Midbrain (tissue), 1 donor: ENCODE data around the gene MFF.
A peak's percentile ranks its signal among the peaks of the same experiment; 100 is the strongest.

ENCODE experiments used
- DNase-seq: peaks from one replicate; lab custom pipeline; 2025; lab: John Stamatoyannopoulos, UW

The MFF gene, protein sequence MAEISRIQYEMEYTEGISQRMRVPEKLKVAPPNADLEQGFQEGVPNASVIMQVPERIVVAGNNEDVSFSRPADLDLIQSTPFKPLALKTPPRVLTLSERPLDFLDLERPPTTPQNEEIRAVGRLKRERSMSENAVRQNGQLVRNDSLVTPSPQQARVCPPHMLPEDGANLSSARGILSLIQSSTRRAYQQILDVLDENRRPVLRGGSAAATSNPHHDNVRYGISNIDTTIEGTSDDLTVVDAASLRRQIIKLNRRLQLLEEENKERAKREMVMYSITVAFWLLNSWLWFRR

DNA sequence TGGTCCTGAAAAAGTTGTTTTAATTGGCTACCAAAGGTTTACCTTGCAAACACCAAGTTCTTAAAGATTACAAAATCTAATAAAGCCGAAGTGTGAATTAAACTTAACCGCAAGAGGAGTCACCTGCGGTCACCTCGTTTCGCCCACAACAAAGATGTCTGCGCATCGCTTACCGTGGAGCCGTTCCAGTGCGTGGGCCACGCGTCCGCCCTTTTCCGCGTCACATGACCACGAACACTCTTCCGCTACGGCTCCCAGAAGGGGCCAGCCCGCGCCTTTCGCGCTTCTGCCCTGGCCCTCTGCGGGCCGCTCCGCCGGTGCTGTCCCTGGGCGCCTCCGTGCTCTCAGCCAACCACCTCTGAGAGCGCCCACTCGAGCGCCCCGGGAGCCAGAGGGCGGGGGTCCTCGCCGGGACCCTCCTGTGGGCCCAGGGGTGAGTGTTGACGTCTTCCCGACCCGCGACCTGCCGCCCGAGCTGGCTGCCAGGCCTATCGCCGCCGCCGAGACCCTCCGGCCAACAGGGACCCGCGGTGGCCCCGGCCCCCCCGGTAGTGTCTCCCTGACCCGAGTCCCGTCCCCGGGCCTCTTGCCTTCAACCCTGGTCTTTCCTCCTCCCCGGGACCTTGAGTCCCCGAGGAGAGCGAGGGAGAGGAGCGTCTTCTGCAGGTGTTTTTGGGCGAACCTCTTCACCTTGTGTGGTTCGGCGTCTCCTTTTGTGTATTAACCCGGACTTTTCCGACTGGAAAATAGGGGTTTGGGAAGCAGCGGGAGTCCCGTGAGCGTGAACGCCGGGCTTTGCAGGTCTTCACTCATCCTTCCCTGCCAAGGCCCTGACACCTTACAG is at the start of gene MFF:
Gene MFF, plus strand, starts transcription at position 257 of the 844 bp plus-strand sequence. CDS start 5,415 bp downstream, outside the sequence.
- DNase-seq = peak; percentile 94

DNA sequence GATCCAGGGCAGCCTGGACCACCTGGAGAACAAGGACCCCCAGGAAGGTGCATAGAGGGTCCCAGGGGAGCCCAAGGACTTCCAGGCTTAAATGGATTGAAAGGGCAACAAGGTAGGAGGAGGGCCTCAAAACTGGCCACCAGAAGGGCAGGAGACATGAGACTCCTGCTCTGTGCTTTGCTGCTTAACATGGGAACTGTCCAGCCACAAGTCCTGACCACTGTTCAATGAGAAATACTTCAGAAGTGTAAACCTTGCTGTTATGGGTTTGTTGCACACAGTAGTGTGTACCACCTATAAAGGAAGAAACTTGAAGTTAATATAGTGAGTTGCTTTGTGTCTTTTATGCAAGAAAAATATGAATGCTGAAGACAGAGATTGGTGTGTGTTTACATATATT is 44.2 kb upstream of the MFF start:
- DNase-seq = no peak

DNA sequence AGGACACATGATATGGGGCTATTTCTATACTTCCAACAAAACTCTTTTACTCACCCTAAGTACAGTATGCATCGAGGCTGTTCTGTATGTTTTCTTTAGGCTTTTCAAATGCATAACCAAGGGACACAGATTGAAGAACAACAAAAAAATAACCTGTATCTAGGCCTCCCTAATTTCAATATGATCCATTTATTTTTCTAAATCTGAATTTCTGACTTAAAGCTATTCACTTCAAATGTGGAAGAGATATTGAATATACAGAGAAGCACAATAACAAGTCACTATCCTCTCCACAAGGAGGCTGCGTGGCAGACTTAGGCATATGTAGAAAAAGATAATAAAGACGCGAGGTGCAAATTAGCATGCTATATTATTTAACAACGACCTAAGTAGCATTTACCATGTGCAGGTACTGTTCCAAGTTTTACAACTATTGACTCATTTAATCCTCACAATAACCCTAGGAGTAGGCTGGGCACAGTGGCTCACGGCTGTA is 39.3 kb upstream of the MFF start:
- DNase-seq = no peak

DNA sequence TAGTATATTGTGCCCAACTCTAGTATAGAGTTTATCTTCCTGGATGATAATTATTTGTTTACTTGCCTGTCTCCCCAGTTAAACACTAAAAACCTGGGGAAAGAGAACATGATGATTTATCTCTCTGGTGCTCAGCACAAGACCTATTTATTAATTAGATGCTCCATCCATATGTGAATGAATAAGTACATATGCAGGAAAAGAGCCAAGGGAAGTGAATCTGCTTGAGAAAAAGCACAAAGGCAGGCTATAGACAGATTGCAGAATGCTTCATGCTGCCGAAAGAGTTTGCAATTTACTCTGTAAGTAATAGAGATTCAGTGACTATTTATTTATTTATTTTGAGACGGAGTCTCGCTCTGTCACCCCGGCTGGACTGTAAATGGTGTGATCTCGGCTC is 37.3 kb upstream of the MFF start:
- DNase-seq = no peak

DNA sequence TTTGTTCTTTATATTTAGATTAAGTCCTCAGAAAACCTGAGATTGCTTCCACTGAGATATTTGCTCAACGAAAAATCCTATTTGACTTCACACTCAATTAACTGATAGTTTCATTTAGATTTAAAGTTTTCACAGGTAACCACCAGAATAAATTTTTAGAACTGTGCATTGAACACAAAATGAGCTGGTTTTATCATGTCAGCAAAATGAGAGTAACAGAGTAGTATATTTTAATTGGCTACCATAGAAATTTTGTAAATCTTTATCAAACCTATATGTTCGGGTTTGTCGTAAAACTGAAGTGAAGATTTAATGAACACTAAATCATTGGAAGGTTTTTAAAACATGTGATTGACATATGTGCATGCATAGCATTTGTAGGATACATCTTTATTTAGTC is 32.7 kb upstream of the MFF start:
- no peak for DNase-seq

DNA sequence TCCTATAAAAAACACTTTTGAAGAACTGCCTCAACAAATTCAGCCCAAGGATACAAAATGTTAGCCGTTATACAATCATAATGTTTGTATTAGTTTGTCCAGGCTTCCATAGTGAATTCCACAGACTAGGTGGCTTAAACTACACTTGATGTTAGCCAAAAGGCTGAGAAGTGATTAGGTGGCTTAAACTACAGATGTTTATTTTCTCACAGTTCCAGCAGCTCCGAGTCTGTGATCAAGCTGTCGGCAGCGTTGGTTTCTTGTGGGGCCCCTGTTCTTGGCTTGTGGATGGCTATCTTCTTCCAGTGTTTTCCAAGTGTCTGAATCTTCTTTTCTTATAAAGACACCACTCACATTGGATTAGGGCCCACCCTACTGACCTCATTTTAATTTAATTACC is 31.5 kb upstream of the MFF start:
- DNase-seq = no peak

DNA sequence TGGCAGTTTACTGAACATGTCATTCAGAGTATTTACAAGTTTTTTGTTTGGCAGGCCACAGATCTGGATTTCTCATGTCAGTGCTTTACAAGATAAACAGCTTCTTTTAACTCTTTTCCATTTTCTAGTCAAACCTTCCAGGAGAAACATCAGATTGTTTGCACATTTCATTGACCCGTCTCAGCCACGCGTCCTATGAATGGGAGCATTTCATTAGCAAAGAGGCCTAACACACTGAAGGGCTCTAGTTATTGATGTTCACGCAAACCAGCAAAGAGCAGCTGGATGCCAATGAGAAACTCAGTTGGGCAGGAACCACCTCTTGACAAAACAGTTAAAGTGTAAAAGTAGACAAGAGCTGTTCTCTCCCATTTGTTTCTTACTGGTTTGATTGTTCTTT is 29.2 kb upstream of the MFF start:
- DNase-seq = no peak

DNA sequence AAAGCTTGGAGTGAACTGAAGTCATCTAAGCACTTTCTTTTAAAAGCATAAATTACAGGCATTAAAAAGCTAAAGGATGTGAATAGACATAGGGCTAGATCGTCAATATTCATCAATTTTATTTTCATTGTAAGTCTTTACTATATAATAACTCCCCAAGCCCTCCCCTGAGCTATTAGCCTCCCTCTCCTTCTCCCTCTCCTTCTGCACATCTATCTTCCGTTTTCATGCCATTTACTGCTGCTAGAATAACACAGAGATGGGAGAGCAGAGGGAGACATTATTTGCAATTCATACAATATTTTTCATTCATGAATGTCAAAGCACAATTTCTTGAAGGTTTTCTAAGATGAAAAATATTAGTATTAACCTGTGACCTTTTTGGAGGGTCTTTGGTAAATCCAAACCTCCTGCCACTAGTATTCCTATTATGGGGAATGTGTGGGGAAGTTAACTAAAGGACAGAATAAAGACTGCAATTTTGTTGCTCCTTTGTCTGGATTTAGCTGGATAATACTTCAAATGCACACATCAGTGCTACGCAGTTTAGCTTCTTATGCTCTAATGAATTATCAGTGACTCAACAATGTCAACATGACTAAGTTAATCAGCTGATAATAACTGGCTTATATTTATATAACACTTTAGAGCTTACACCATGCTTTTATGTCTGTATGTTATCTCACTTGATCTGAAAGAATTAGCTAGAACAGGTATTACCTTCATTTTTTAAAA is 28.2 kb upstream of the MFF start:
- no peak for DNase-seq

DNA sequence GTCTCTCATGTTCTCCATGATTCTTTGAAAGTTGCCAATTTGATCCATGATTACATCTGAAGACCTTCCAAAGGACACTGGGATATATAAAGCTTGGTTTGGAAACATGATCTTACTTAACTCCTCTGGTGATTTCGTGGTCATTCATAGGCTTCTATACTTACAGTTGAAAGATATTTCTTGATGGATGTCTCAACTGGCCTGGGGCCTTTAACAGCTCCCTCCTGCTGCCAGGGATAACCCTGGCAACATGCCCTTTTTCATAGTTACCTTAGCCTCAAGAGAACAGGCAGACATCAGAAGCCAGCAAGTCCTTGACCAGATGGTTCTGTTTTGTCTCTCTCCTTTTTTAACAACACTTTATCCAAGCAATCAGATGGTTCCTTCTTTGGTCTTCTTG is 23.5 kb upstream of the MFF start:
- no peak for DNase-seq

DNA sequence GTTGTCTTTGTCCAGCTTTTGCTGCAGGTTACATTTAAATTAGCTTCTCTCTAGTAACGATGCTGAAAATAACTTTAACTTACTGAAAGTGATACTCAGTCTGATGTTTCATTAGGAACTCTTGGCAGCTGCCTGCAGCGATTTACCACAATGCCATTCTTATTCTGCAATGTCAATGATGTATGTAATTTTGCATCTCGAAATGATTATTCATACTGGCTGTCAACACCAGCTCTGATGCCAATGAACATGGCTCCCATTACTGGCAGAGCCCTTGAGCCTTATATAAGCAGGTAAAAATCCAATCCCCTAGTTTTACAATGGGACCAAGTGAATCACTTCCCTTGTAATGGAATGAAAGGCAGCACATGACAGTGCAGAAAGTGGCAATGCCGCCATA is 16.3 kb upstream of the MFF start:
- DNase-seq = no peak

DNA sequence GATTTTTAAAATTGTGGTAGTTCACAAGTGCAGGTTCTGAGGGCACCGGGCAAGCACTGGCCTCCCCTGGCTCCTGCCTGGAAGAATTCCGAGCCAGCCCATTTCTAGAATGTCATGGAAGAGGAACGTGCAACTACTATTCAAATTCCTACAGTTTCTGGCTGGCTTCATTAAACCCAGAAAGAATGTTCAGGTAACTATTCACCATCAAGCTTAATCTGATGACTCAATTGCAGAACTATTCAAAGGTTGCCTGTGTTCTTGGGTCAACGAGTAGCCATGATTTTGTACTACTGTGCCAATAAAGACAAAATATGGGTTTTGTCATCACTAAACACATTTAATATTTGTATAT is 14.3 kb upstream of the MFF start:
- no peak for DNase-seq

DNA sequence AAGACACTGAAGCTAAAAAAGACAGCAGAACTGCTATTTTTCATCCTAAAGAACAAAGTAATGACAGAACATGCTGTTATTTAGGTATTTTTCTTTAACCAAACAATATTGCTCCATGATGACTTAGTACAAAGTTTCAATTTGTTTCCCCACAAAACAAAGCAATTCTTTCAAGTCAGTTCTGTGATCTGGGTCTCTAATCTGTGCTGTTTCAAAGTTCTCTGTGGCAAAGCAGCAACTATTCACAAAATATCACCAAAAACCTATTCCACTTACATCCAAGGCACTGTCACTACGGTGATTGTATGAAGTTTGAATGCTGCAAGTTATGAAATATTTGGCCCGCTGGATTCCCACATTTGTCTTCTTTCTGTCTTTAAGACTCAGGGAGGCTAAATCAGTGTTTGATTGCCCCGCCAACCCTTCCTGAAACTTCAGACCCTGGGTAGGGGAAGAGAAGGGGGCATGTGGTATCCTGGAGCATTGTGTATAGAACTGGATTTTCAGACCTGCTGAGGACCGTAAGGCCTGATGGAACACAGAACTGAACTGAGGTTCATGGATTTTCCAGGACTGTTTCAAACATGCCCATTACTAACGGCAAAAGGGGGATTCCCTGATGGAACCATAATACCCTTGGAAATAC is 13.1 kb upstream of the MFF start:
- no peak for DNase-seq

DNA sequence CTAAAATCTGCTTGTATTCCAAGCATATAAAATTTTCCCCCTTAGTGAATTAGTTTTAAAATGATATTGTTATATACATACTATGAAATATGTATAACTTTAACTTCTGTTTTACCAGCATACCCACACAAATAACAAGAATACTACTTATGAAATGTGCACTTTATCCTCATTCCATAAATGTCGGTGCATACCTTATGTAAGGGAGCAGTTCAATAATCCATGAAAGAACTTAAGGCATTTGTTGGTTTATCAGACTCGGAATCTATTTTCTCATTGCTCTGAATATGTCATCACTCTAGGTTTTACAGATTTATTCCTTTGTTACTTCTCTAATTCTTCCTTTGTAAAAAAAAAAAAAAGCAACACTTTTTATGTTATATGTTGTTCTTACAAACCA is 12.5 kb upstream of the MFF start:
- DNase-seq = no peak

DNA sequence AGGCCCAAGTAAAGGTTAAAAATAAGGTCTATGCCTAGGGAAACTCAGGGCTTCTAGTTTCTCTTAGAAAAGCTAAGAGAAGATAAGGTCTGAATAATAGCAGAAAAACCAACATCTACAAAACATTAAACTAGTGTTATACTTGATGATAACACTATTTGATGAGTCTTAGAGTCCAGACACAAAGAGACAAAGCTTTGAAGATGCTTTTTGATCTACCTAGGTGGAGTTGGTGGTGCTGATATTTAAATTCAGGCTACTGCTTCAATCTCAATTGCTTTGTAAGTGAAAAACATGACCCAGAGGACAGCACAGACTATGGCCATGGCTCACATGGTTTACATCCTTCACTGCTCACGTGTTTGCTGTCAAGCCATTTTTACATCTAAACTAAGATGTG is 11.7 kb upstream of the MFF start:
- DNase-seq = no peak

DNA sequence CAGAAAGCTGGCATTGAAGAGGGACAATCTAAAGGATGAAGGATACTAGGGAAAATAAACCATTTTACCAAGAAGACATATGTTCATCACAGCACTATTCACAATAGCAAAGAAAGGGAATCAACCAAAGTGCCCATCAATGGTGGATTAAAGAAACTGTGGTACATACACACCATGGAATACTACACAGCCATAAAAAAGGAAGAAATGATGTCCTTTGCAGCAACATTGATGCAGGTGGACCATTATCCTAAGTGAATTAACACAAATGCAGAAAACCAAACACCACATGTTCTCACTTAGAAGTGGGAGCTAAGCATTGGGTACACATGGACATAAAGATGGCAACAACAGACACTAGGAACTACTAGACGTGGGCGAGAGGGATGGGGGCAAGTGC is 7.2 kb upstream of the MFF start:
- DNase-seq = no peak

DNA sequence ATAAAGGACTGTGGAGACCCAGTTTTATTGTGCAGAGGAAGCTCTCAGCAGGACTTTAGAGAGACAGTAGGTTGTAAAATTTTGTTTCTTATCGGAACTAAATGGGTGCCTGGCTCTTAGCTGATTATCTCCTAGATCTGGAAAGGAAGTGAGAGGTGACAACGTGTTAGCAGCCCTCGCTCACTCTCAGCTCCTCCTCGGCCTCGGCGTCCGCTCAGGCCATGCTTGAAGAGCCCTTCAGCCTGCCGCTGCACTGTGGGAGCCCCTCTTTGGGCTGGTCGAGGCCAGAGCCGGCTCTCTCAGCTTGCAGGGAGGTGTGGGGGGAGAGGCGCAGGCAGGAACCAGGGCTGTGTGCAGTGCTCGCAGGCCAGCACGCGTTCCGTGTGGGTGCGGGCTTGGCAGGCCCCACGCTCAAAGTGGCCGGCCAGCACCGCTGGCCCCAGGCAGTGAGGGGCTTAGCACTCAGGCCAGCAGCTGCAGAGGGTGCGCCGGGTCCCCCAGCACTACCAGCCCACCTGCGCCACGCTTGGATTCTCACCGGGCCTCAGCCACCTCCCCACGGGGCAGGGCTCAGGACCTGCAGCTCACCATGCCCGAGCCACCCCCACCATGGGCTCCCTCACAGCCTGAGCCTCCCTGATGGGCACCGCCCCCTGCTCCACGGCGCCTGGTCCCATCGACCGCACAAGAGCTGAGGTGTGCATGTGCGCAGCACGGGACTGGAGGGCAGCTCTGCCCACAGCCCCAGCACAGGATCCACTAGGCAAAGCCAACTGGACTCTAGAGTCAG is 4.6 kb upstream of the MFF start:
- no peak for DNase-seq

DNA sequence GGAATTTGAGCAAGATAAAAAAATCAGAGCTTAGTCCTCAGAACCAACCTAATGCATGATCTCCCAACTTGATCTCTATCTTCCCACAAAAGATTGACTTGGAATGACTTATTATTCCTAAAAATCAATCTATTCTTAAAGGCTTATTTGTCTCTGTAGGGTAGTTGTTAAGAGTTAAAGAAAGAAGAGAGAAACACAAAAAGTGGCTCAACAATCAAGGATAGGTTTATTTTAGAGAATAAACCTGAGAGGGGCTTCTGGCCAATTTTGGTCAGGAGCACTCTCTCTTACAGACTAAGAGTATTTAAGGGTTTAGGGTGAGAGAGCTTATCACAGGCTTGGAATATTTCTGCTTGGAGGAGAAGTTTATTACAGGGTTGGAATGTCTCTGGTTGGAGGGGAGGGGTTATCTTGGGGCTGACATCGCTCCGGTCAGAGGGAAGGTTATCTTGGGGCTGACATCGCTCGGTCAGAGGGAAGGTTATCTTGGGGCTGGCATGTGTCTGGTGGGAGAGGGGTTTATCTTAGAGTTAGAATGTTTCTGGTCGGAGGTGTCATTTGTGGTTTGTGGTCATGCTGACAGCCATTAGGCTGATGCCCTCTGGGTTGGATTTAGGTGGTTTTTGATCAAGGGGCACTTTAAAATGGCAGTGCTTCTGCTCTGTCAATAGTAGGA is 2.4 kb upstream of the MFF start:
- no peak for DNase-seq

DNA sequence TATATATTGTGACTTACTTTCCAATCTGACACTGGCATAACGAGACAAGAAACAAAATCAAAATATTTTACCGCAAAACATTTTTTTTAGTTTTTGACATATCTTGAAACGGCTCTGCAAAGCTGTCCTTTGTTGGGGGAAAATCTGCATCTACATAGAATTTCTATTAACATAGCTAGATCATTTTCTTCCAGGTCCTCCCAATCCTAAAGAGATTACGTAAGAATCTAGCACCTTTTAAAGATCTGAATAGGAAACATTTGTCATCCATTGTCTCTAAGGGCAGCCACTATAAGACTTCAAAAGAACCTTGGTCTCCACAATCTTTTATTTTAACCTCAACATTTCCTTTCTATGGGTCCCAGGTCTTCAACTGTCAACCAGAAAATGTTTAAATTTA is 1.2 kb upstream of the MFF start:
- DNase-seq = no peak

DNA sequence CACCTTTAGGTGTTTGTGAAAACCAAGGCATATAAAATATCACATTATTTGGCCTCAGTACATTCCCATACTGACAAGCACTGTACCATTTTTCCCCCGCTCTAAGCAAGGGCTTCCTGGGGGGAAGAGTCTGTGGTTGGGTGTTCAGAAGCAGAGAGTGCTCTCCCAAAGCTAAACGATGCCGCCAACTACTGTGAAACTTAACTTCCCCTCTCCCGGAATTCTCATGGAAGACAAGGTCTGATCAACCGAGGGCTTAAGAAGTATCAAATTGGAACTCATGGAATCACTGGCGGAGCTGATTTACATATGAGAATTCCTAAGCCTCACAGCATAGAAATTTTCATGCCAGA is 433 bp upstream of the MFF start:
- DNase-seq = no peak

DNA sequence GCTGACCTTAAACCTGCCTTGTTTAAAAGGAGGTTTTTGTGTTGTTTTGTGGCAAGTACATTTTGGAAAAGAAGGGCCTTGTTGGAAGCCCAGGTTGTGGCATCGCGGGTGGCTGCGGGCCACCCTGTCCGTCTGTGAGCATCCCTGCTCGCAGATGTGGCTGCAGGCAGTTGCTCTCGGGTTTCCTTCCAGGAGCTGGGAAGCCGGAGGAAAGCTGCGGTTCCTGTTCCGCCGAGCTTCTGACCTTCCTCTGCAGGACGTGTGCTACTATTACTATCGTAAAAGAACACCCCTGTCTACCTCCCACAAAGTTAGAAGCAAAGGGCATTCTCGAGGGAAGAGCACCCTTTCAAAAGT is 766 bp downstream of the MFF start:
- DNase-seq = peak; percentile 65

DNA sequence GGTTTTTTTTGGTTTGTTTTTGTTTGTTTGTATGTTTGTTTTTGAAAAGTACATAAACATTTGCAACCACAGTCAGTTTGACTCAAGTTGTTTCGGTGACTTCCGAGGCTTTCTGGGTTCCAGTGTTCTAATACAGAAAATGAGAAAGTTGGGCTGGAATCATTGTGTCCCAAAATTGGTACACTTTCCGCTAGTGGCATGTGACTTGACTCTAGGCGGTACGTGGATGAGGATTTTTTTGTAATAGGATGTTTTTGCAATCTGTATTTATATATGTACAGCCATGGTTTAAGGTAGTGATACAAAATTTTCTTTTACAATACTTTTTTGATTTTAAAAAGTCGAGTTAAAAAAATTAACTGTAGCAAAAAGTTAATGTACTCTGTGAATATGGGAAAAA is 1.7 kb downstream of the MFF start:
- no peak for DNase-seq
